DND-41 (cell line): ENCODE measurements around the gene RBFOX2.

Source experiments
- ATAC-seq: fragments of 200-7000 bp; cut with Tn5 transposase; 3 replicates; pipeline ENCODE4 v1.9.1; 2021; ENCODE audit warnings: low read depth; ENCODE audit not compliant: insufficient read depth
- DNase-seq: peaks from one replicate; pipeline ENCODE4 v3.0.0-alpha.2; 2020
- H2AFZ ChIP-seq: 2 replicates; pipeline ENCODE4 v1.6.0; 2012; ENCODE audit warnings: low read depth, low read length
- H3K27ac ChIP-seq: 2 replicates; pipeline ENCODE4 v1.5.1; 2012; ENCODE audit warnings: low read length, inconsistent platforms
- H3K27me3 ChIP-seq: fragments of 200-600 bp; sonication (generic); 2 replicates; pipeline ENCODE4 v1.6.0; 2012; ENCODE audit warnings: low read length, mild to moderate bottlenecking, inconsistent platforms; ENCODE audit not compliant: insufficient read depth, poor library complexity
- H3K36me3 ChIP-seq: 2 replicates; pipeline ENCODE4 v1.5.1; 2012; ENCODE audit warnings: low read length, inconsistent platforms; ENCODE audit not compliant: insufficient read depth
- H3K4me1 ChIP-seq: 2 replicates; pipeline ENCODE4 v1.5.1; 2012; ENCODE audit warnings: mild to moderate bottlenecking, low read length; ENCODE audit not compliant: insufficient read depth
- H3K4me2 ChIP-seq: 2 replicates; pipeline ENCODE4 v1.6.0; 2012; ENCODE audit warnings: mild to moderate bottlenecking, moderate library complexity, low read length, inconsistent platforms; ENCODE audit not compliant: insufficient read depth
- H3K4me3 ChIP-seq, 2 experiments: fragments of 200-600 bp in 1 of 2; shearing (Covaris generic) in 1 of 2; 2 replicates each; pipeline ENCODE4 v1.5.1; 2012 to 2016; ENCODE audit warnings: inconsistent platforms in 2 of 2, low read length in 2 of 2, mild to moderate bottlenecking in 2 of 2, low read depth in 1 of 2, moderate library complexity in 1 of 2
- H3K79me2 ChIP-seq: 2 replicates; pipeline ENCODE4 v1.6.0; 2012; ENCODE audit warnings: low read length, inconsistent platforms; ENCODE audit not compliant: insufficient read depth
- H3K9ac ChIP-seq: 2 replicates; pipeline ENCODE4 v1.6.0; 2012; ENCODE audit warnings: low read depth, mild to moderate bottlenecking, inconsistent platforms, low read length, moderate library complexity
- H3K9me3 ChIP-seq: 2 replicates; pipeline ENCODE4 v1.5.1; 2012; ENCODE audit warnings: low read length, moderate library complexity, mild to moderate bottlenecking, inconsistent platforms; ENCODE audit not compliant: insufficient read depth, severe bottlenecking
- H4K20me1 ChIP-seq: 2 replicates; pipeline ENCODE4 v1.6.0; 2012; ENCODE audit warnings: low read length; ENCODE audit not compliant: insufficient read depth
- EZH2 ChIP-seq: IDR thresholded peaks from 3 replicates; pipeline ENCODE4 v1.6.1; 2012; ENCODE audit warnings: borderline replicate concordance, low read depth, mild to moderate bottlenecking, moderate library complexity, low read length, inconsistent platforms; ENCODE audit not compliant: severe bottlenecking
- TF ChIP-seq, protein P1 (sequence below): IDR thresholded peaks from 2 replicates; pipeline ENCODE4 v1.5.1; 2012; ENCODE audit warnings: borderline replicate concordance, low read length, moderate library complexity, mild to moderate bottlenecking; ENCODE audit not compliant: poor library complexity, severe bottlenecking; ENCODE audit errors: extremely low read depth

The RBFOX2 gene

DNA sequence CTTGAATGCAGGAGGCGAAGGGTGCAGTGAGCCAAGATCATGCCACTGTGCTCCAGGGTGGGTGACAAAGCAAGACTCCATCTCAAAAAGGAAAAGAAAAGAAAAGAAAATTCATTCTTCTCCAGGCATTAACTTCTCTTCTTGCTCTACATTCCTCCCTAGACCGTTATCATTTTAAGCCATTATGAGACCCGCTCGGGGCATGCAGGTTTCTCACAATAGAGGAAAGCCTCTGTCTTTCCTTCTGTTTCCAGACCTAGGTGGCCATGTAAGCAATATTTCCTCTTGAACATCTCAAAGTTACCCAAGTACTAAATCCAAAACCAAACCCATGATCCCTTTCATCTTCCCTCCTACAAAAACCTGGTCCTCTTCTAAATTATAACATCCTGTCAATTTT lies 139.6 kb downstream of the RBFOX2 start:
- Histone ChIP-seq H3K27me3 (no peaks in the 10 kb centered on the region), H3K9me3 (no peaks in the 10 kb centered on the region), H3K79me2 (no peaks in the 10 kb centered on the region), H4K20me1 (peaks cover 3% of the 10 kb centered on the region; the same call in 1 of the 2 replicates), H3K36me3 (no peaks in the 10 kb centered on the region), H3K9ac (no peak overlapping the region), H3K4me2 (no peak overlapping the region), H3K27ac (no peak overlapping the region), H2AFZ (no peak overlapping the region), H3K4me3 (no peak overlapping the region), H3K4me1 (no peaks in the 10 kb centered on the region)
- no peak for DNase-seq
- TF ChIP-seq EZH2, result no peak
- TF ChIP-seq, protein P1, sequence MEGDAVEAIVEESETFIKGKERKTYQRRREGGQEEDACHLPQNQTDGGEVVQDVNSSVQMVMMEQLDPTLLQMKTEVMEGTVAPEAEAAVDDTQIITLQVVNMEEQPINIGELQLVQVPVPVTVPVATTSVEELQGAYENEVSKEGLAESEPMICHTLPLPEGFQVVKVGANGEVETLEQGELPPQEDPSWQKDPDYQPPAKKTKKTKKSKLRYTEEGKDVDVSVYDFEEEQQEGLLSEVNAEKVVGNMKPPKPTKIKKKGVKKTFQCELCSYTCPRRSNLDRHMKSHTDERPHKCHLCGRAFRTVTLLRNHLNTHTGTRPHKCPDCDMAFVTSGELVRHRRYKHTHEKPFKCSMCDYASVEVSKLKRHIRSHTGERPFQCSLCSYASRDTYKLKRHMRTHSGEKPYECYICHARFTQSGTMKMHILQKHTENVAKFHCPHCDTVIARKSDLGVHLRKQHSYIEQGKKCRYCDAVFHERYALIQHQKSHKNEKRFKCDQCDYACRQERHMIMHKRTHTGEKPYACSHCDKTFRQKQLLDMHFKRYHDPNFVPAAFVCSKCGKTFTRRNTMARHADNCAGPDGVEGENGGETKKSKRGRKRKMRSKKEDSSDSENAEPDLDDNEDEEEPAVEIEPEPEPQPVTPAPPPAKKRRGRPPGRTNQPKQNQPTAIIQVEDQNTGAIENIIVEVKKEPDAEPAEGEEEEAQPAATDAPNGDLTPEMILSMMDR, result no peak
- ATAC-seq, result no peak

DNA sequence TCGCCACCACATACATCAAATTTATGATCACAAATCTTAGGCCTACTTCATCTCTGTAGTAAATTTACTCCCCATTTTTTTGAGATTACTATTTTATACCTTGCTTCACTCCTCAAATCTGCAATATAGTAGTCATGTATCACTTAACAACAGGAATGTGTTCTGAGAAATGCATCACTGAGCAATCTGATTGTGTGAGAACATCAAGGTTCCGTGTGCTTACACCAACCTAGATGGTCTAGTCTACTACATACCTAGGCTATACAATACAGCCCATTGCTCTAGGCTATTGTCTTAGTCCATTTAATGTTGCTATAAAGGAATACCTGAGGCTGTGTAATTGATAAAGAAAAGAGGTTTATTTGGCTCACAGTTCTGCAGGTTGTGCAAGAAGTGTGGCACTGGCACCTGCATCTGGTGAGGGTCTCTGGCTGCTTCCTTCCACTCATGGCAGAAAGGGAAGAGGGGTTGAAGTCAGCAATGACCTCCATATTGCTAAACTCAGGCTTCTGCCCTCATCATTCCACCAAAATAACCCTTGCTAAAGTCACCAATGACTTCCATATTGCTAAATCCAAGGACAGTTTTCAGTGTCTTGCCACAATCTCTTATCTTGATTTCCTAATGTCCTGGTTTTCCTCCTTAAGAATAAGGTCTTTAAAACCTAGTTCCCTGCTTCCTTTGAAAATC lies 140.3 kb downstream of the RBFOX2 start:
- H4K20me1 ChIP-seq, result peaks cover 3% of the 10 kb centered on the region; the same call in 1 of the 2 replicates
- DNase-seq (no peak), ATAC-seq (no peak)
- no peak overlapping the region for H2AFZ ChIP-seq
- no peak overlapping the region for H3K4me2 ChIP-seq
- no peak overlapping the region for H3K9ac ChIP-seq
- H3K27me3 ChIP-seq, result no peaks in the 10 kb centered on the region
- no peaks in the 10 kb centered on the region for H3K9me3 ChIP-seq
- H3K4me1 ChIP-seq, result no peaks in the 10 kb centered on the region
- H3K36me3 ChIP-seq, result no peaks in the 10 kb centered on the region
- H3K79me2 ChIP-seq, result no peaks in the 10 kb centered on the region
- no peak for TF ChIP-seq EZH2
- TF ChIP-seq, protein P1, result no peak
- H3K27ac ChIP-seq, result no peak overlapping the region
- H3K4me3 ChIP-seq, result no peak overlapping the region

DNA sequence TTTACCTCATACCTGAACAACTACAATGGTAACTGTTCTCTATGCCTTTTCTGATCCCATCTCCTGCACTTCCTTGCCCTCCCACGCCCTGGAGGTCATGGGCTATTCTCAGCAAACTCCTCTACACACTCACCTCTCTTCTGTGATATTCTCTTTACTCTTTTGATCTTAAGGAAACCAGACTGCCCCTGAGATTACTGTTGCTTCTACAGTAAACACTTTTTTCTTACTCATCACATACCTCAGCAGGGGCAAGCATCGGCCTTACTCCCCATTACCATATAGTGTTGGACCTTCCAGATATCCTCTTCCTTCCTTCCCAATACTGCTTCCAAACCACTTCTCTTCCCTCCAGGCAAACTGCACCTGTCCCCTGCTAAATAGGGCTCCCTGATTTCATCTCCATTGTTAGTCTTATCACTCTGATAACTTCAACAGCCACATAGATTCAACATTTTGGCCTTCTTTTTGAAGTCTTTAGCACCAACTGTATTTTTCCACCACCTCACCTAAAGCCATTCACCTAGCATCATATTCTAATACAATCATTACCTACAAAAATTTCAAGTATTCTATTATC lies 141.2 kb downstream of the RBFOX2 start:
- Histone ChIP-seq H3K27ac (no peak overlapping the region), H4K20me1 (peaks cover 3% of the 10 kb centered on the region; the same call in 1 of the 2 replicates), H3K27me3 (no peaks in the 10 kb centered on the region), H3K36me3 (no peaks in the 10 kb centered on the region), H3K79me2 (no peaks in the 10 kb centered on the region), H3K9me3 (no peaks in the 10 kb centered on the region), H2AFZ (no peak overlapping the region), H3K4me1 (0 out of 2 replicates have a peak, but pooled peaks cover 6% of the 10 kb centered on the region), H3K9ac (no peak overlapping the region), H3K4me3 (no peak overlapping the region), H3K4me2 (no peak overlapping the region)
- TF ChIP-seq EZH2, result no peak
- TF ChIP-seq, protein P1, result no peak
- DNase-seq, result no peak
- no peak for ATAC-seq
